Tibial nerve (tissue), 4 donors: ENCODE data around the gene PPP1R14B. TPM values are rescaled to one million over a fixed set of nuclear protein-coding genes. Genes with fewer than 3 reads are reported as not detected.
A peak's percentile ranks its signal among the peaks of the same experiment; 100 is the strongest.

Experiments
- DNase-seq, 2 donors: peaks; one replicate each; pipeline ENCODE4 v3.0.0-alpha.2; 2019; ENCODE audit warnings: low spot score in 2 of 2
- H3K27ac ChIP-seq, 4 donors: fragments of 200-600 bp; sonication (generic) in 3 of 4; one replicate each; pipeline ENCODE4 v1.5.1; 2017 to 2019; ENCODE audit warnings: mild to moderate bottlenecking in 1 of 4
- H3K27me3 ChIP-seq, 2 donors: fragments of 200-600 bp; sonication (generic) in 1 of 2; one replicate each; pipeline versions ENCODE4 v1.5.1 to v1.6.0; 2017 to 2019
- H3K36me3 ChIP-seq, 3 donors: fragments of 200-600 bp; sonication (generic); one replicate each; pipeline ENCODE4 v1.5.1; 2018 to 2019
- H3K4me1 ChIP-seq, 4 donors: fragments of 200-600 bp; sonication (generic) in 3 of 4; one replicate each; pipeline ENCODE4 v1.5.1; 2017 to 2019
- H3K4me3 ChIP-seq, 4 donors: fragments of 200-600 bp; sonication (generic) in 3 of 4; one replicate each; pipeline ENCODE4 v1.5.1; 2017 to 2019; ENCODE audit warnings: mild to moderate bottlenecking in 1 of 4, moderate library complexity in 1 of 4
- H3K9me3 ChIP-seq, 4 donors: fragments of 200-600 bp; sonication (generic) in 3 of 4; one replicate each; pipeline ENCODE4 v1.5.1; 2017 to 2019
- CTCF ChIP-seq, 5 experiments: fragments of 200-600 bp in 3 of 5; fragments of 450-650 bp in 2 of 5; sonication (generic) in 3 of 5; IDR thresholded peaks; one replicate each; pipeline ENCODE4 v1.5.1; 2016 to 2019; ENCODE audit warnings: antibody characterized with exemption in 5 of 5, mild to moderate bottlenecking in 3 of 5, moderate library complexity in 2 of 5
- EP300 ChIP-seq, 2 donors: sonication (generic); formaldehyde crosslinking; IDR thresholded peaks; one replicate each; pipeline ENCODE4 v1.6.1; 2017; ENCODE audit warnings: antibody characterized with exemption in 2 of 2, mild to moderate bottlenecking in 1 of 2
- POLR2A ChIP-seq, 2 donors: fragments of 450-650 bp; IDR thresholded peaks; one replicate each; pipeline ENCODE4 v1.6.1; 2017; ENCODE audit warnings: antibody characterized with exemption in 2 of 2, mild to moderate bottlenecking in 2 of 2, moderate library complexity in 2 of 2
- WGBS, 2 donors: methylation state at CpG; one replicate each; pipeline ENCODE4 v1.1.5; 2018; 5-methylcytosine and 5-hydroxymethylcytosine counted together
- total RNA-seq, 4 donors: library from RNA; depleted of rRNA; stranded (reverse); fragments of >200 nt; gene quantifications; one replicate each; pipeline ENCODE4 v1.1.0, GENCODE V29; 2016

Gene PPP1R14B
- total RNA-seq, 4 donors from 2014 or later: 79.7 to 187 (median 91.4) TPM

DNA sequence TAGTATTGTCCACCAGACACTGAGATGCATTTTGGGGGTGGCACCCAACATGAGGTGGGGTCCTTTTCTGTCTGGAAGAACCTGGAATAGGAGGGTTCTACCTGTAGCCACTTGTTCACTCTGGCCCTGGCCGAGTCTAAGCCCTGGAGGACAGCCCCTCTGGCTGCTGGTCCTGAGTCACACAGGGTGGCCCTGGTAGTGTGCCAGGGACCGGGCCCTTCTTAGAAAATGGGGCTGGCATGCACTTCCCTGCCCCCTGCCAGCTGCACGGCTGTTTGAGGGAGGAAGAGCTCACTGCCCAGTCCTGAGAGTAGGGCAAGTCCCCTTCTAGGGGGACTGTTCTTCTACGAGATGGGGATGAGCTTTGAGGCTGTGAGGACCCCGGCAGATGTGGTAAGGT lies 6.7 kb upstream of the PPP1R14B start:
- Histone ChIP-seq H3K4me1 (peaks cover 0 to 50% (median 21%) of the 10 kb centered on the region in 4 donors), H3K9me3 (no peaks in the 10 kb centered on the region), H3K27me3 (no peaks in the 10 kb centered on the region), H3K27ac (no peak overlapping the region), H3K4me3 (no peak overlapping the region), H3K36me3 (peaks cover 0 to 41% (median 0%) of the 10 kb centered on the region in 3 donors)
- 32 to 43% methylated on average over 5 of the region's 5 CpGs for WGBS, 2 donors
- TF ChIP-seq CTCF (IDR thresholded peaks at IDR 0.05) (no peak), EP300 (IDR thresholded peaks at IDR 0.05) (no peak), POLR2A (IDR thresholded peaks at IDR 0.05) (no peak)
- DNase-seq: no peak

- no peaks in the 10 kb centered on the region for H3K27me3 ChIP-seq
- H3K27ac ChIP-seq: peak overlapping the region in 2 of 4 donors; percentile 75 to 89
- no peak for DNase-seq
- WGBS, 2 donors: 72 to 78% methylated on average over 6 to 8 of the region's 8 CpGs
- peak overlapping the region in 2 of 4 donors; percentile 61 to 96 for H3K4me3 ChIP-seq
- H3K4me1 ChIP-seq: peaks cover 0 to 55% (median 21%) of the 10 kb centered on the region in 4 donors
- no peak for TF ChIP-seq CTCF (IDR thresholded peaks at IDR 0.05)
- TF ChIP-seq EP300 (IDR thresholded peaks at IDR 0.05): no peak
- TF ChIP-seq POLR2A (IDR thresholded peaks at IDR 0.05): no peak
- H3K36me3 ChIP-seq: peaks cover 0 to 37% (median 0%) of the 10 kb centered on the region in 3 donors
- H3K9me3 ChIP-seq: no peaks in the 10 kb centered on the region
Observed at GRCh38 chr11:64253043-64253442, 6.3 kb upstream of the PPP1R14B start.

DNA sequence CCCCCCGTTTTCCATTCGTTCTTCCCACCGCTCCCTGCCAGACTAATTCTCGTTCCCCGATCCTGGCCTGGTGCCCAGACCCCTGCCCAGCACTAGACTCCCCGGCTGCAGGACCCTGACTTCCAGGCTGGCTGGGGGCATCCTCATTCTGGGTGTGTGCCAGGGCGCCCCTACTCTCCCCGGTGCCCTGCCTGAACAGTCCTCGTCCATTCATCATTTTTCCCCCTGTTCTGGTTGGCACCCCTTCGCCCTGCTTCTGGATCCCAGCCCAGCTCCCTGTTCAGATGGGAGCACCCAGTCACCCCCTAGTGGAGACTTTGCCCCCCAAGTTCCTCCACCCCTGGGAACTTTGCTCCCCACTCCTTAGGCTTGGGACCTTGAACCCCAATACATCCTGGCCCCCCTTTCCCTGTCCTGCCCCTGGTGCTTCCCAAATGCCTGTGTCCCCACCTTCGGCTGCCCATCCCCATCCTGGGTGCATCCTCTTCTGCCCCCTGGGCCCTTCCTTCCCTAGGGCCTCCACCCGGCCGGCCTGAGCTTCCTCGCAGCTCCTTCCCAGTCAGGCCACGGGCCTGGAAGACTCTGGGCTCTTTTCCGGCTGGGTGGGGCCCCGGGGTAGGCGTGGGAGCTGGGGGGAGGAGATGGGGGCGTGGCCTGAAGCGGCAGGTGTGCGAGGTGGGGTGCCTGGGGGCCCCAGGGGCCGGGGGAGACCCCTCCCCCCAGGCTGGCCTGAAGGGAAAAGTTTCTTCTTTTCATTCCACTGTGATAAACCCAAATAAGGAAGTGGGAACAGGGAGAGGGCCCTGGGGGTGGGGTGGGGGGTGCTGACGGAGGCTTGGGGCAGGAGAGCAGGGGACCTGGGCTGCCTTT lies 5.5 kb upstream of the PPP1R14B start:
- peak overlapping the region; percentile 60 to 89 (median 74) for H3K27ac ChIP-seq
- TF ChIP-seq EP300 (IDR thresholded peaks at IDR 0.05) (no peak), CTCF (IDR thresholded peaks at IDR 0.05) (peak; percentile 14 to 42 (median 23))
- peaks cover 0 to 61% (median 23%) of the 10 kb centered on the region in 4 donors for H3K4me1 ChIP-seq
- peak overlapping the region; percentile 57 to 96 (median 70) for H3K4me3 ChIP-seq
- 3 to 9% methylated on average over 23 of the region's 23 CpGs for WGBS, 2 donors
- no peaks in the 10 kb centered on the region for H3K27me3 ChIP-seq
- no peaks in the 10 kb centered on the region for H3K9me3 ChIP-seq
- peaks cover 0 to 29% (median 0%) of the 10 kb centered on the region in 3 donors for H3K36me3 ChIP-seq
- no peak for DNase-seq

GRCh38 chr11:64251753-64252002 lies 4.9 kb upstream of the PPP1R14B start:
- WGBS, 2 donors: 0% methylated on average over 18 of the region's 18 CpGs
- peak overlapping the region; percentile 57 to 96 (median 70) for H3K4me3 ChIP-seq
- peaks cover 0 to 23% (median 0%) of the 10 kb centered on the region in 3 donors for H3K36me3 ChIP-seq
- H3K27me3 ChIP-seq: no peaks in the 10 kb centered on the region
- no peaks in the 10 kb centered on the region for H3K9me3 ChIP-seq
- DNase-seq: no peak
- TF ChIP-seq EP300 (IDR thresholded peaks at IDR 0.05): no peak
- no peak for TF ChIP-seq POLR2A (IDR thresholded peaks at IDR 0.05)
- TF ChIP-seq CTCF (IDR thresholded peaks at IDR 0.05): no peak
- H3K4me1 ChIP-seq: peaks cover 0 to 64% (median 26%) of the 10 kb centered on the region in 4 donors
- peak overlapping the region; percentile 60 to 89 (median 74) for H3K27ac ChIP-seq

GRCh38 chr11:64251016-64251752 lies 4.4 kb upstream of the PPP1R14B start, which contains the start of gene PLCB3:
TSS of gene PLCB3 (plus strand) at chr11:64251530. CDS start at chr11:64251650, 120 bp downstream.
- H3K4me1 ChIP-seq: peaks cover 0 to 65% (median 26%) of the 10 kb centered on the region in 4 donors

More at GRCh38 chr11:64251016-64251752, 4.4 kb upstream of the PPP1R14B start, which contains the start of gene PLCB3:
- 1 to 2% methylated on average over 13 to 17 of the region's 75 CpGs for WGBS, 2 donors
- H3K4me3 ChIP-seq: peak within 1 kb of the TSS; percentile 57 to 96 (median 70)
- TF ChIP-seq CTCF (IDR thresholded peaks at IDR 0.05) (peak; percentile 88 to 100 (median 96)), POLR2A (IDR thresholded peaks at IDR 0.05) (peak; percentile 76 to 85), EP300 (IDR thresholded peaks at IDR 0.05) (no peak)
- peaks cover 0 to 18% (median 0%) of the 10 kb centered on the region in 3 donors for H3K36me3 ChIP-seq
- no peak for DNase-seq
- H3K9me3 ChIP-seq: no peaks in the 10 kb centered on the region
- H3K27ac ChIP-seq: peak within 1 kb of the TSS; percentile 60 to 89 (median 76)
- no peaks in the 10 kb centered on the region for H3K27me3 ChIP-seq
